Activated CD4-positive, alpha-beta T cell treated with anti-CD3 and anti-CD28 coated beads for 36 hours (primary cell): Measurements from ENCODE around the gene AGK. TPM values are rescaled to one million over a fixed set of nuclear protein-coding genes. Genes with fewer than 3 reads are reported as not detected.
"Not testable (repeated sequence)": the region's sequence is repeated elsewhere in the genome, so short reads cannot be mapped to it uniquely, and the experiment has no call there.

Experiments used
- ATAC-seq: fragments of 200-7000 bp; cut with Tn5 transposase; one replicate; pipeline ENCODE4 v1.10.0; 2021; ENCODE audit warnings: mild to moderate bottlenecking, moderate library complexity
- CTCF ChIA-PET: fragments of 350-600 bp; sonication (Branson Sonifier 250); formaldehyde crosslinking; loops from one replicate; lab custom pipeline; 2021; ENCODE audit warnings: antibody characterized with exemption; lab: Charles Lee
- POLR2A ChIA-PET: fragments of 350-600 bp; sonication (Branson Sonifier 250); formaldehyde crosslinking; loops from one replicate; lab custom pipeline; 2021; ENCODE audit warnings: antibody characterized with exemption, inconsistent platforms; lab: Charles Lee
- DNase-seq: peaks from one replicate; pipeline ENCODE4 v3.0.0-alpha.2; 2020
- H3K27ac Mint-ChIP-seq: one replicate; pipeline ENCODE4 v1.8.0; 2021; ENCODE audit warnings: mixed read lengths
- H3K27me3 Mint-ChIP-seq: one replicate; pipeline ENCODE4 v1.8.0; 2021; ENCODE audit warnings: mixed read lengths
- H3K36me3 Mint-ChIP-seq: one replicate; pipeline ENCODE4 v1.8.0; 2021; ENCODE audit warnings: low read depth, mixed read lengths
- H3K4me1 Mint-ChIP-seq: one replicate; pipeline ENCODE4 v1.8.0; 2021; ENCODE audit warnings: mixed read lengths
- H3K4me3 Mint-ChIP-seq: one replicate; pipeline ENCODE4 v1.8.0; 2021; ENCODE audit warnings: mild to moderate bottlenecking, moderate library complexity, mixed read lengths
- H3K9me3 Mint-ChIP-seq: one replicate; pipeline ENCODE4 v1.8.0; 2021; ENCODE audit warnings: low read depth, mixed read lengths
- intact Hi-C, 2 experiments: fragments of 100-400 bp; cut with DNase I in 1 of 2; cut with micrococcal nuclease in 1 of 2; formaldehyde crosslinking; loops; one replicate each; pipeline versions ENCODE4 v1.14.2 to v1.15.1; 2022 to 2024; cut with DNase I, micrococcal nuclease
- total RNA-seq, 2 experiments: library from RNA; stranded (reverse); gene quantifications; one replicate each; pipeline ENCODE4 v1.2.3, GENCODE V29; 2021

AGK gene
- total RNA-seq, 2 experiments from 2014 or later: 49.7 to 52.9 TPM

DNA sequence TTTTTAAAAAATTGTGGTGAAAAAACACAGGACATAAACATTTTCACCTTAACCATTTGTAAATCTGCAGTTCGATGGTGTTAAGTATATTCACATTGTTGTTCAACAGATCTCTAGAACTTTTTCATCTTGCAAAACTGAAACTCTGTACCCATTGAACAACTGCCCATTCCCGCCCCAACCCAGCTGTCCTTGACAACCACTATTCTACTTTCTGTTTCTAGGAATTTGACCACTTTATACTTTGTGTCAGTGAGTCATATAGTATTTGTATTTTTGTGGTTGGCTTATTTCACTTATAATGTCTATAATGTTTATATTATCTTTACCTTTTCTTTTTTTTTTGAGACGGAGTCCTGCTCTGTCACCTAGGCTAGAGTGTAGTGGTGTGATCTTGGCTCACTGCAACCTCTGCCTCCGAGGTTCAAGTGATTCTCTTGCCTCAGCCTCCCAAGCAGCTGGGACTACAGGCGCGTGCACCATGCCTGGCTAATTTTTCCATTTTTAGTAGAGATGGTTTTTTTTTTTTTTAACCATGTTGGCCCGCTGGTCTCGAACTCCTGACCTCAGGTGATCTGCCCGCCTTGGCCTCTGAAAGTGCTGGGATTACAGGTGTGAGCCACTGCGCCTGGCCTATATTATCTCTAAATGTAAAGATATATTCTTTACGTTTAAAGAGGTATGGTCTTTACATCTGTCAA lies 6.8 kb downstream of the AGK start:
- DNase-seq (peak; percentile 40), ATAC-seq (peak; percentile 16)
- intact Hi-C loops: loop anchor here (1.0 to 10.0 kb wide), 6 partner anchors 9 to 1493 kb away; partner anchors contain the start of genes BRAF (in 1 of the 2), PARP12 (in 1 of the 2), SLC37A3 (in 1 of the 2) and SSBP1 (in 1 of the 2)
- H3K4me1 Mint-ChIP-seq: peaks cover 64% of the 10 kb centered on the region
- not testable (repeated sequence) for H3K9me3 Mint-ChIP-seq, H3K27me3 Mint-ChIP-seq, H3K4me3 Mint-ChIP-seq
- H3K36me3 Mint-ChIP-seq: peaks cover 80% of the 10 kb centered on the region
- ChIA-PET POLR2A (interaction anchor here (0.6 to 1.1 kb wide), 4 partner anchors 28 to 1081 kb away, joined by 3 to 6 read pairs (median 4); partner anchors contain the start of gene MRPS33), CTCF (interaction anchor here (0.7 to 1.0 kb wide), 2 partner anchors 9 to 100 kb away, joined by 3 to 4 read pairs; no protein-coding TSS in a partner anchor)
- peak overlapping the region; percentile 65 for H3K27ac Mint-ChIP-seq

DNA sequence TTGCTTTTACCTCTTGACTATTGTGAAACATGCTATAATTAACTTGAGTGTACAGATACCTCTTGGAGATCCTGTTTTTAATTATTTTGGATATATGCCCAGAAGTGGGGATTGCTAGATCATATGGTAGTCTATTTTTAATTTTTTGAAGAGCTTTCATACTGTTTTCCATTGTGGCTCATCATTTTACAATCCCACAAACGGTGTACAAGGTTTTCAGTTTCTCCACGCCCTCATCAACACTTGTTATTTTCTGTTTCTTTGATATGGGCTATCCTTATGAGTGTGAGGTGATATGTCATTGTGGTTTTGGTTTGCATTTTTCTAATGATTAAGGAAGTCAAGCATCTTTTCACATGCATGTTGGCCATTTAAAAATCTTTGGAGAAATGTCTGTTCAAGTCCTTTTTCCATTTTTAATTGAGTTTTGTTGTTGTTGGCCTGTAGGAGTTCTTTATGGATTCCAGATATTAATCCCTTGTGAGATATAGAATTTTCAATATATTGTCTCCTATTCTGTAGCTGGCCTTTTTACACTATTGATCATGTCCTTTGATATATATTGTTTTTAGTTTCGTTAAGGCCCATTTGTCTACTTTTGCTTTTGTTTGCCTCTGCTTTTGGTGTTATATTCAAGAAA lies 7.5 kb downstream of the AGK start:
- no peak overlapping the region for H3K4me3 Mint-ChIP-seq
- peak; percentile 94 for ATAC-seq
- no peaks in the 10 kb centered on the region for H3K27me3 Mint-ChIP-seq

DNA sequence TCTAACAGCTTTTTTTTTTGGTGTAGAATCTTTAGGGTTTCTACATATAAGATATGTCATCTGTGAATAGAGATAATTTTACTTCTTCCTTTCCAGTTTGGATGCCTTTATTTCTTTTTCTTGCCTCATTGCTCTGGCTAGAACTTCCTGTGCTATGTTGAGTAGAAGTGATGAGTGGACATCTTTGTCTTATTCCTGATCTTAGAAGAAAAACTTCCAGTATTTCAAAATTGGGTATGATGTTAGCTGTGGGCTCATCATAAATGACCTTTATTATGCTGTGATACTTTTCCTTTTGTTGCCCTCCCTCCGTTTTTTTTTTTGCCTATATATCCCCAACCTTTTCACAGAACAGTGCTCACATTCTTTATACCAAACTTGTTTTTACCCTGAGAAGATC lies 8.8 kb downstream of the AGK start:
- peaks cover 88% of the 10 kb centered on the region for H3K36me3 Mint-ChIP-seq
- no peak for ATAC-seq

More for the DNA sequence above, 7.5 kb downstream of the AGK start:
- Mint-ChIP-seq H3K9me3 (peaks cover 4% of the 10 kb centered on the region), H3K36me3 (peaks cover 81% of the 10 kb centered on the region), H3K4me1 (peaks cover 64% of the 10 kb centered on the region), H3K27ac (peak overlapping the region; percentile 65)
- intact Hi-C loops: loop anchor here (1.0 to 10.0 kb wide), 6 partner anchors 9 to 1494 kb away; partner anchors contain the start of genes BRAF (in 1 of the 2), PARP12 (in 1 of the 2), SLC37A3 (in 1 of the 2) and SSBP1 (in 1 of the 2)
- no peak for DNase-seq
- ChIA-PET POLR2A (interaction anchor here (0.6 to 1.1 kb wide), 3 partner anchors 27 to 1082 kb away, joined by 3 to 5 read pairs (median 3); partner anchors contain the start of gene MRPS33), CTCF (interaction anchor here (0.7 to 1.1 kb wide), 3 partner anchors 8 to 11 kb away, joined by 3 read pairs; no protein-coding TSS in a partner anchor)

DNA sequence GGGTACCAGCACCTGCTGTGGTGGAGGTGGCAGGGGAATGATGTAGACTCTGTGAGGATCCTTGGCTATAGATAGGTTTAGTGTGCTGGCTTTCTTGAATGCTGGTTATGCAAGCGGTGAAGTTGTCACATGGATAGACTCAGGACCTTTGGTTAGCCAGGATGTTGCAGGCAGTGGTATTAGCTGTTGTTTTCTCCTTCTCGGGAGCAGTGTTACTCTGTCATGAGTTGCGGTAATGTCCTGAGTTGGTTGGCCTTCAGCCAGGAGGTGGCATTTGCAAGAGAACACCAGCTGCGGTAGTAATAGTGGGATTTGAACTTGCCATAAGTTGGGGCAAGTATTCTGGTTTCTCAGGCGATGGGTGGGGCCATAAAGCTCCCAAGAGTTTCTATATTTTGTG lies 10.8 kb downstream of the AGK start:
- DNase-seq (no peak), ATAC-seq (no peak)
- Mint-ChIP-seq H3K27ac (no peak overlapping the region), H3K36me3 (peaks cover 90% of the 10 kb centered on the region), H3K4me3 (no peak overlapping the region), H3K9me3 (peaks cover 4% of the 10 kb centered on the region), H3K27me3 (no peaks in the 10 kb centered on the region), H3K4me1 (peaks cover 78% of the 10 kb centered on the region)
- ChIA-PET POLR2A (no interaction called here), CTCF (no interaction called here)
- intact Hi-C loops: no loop called here

More for the DNA sequence above, 8.8 kb downstream of the AGK start:
- Mint-ChIP-seq H3K27ac (no peak overlapping the region), H3K27me3 (no peaks in the 10 kb centered on the region), H3K9me3 (peaks cover 4% of the 10 kb centered on the region), H3K4me1 (peaks cover 74% of the 10 kb centered on the region), H3K4me3 (no peak overlapping the region)
- intact Hi-C loops: loop anchor here (2.0 to 10.0 kb wide), 4 partner anchors 179 to 1495 kb away; partner anchors contain the start of genes BRAF (in 1 of the 2), PARP12 (in 1 of the 2), SLC37A3 (in 1 of the 2) and SSBP1 (in 1 of the 2)
- no peak for DNase-seq
- CTCF ChIA-PET: interaction anchor here (1.7 kb wide), 1 partner anchor 178 kb away, joined by 5 read pairs; the partner anchor contains the start of gene SSBP1
- POLR2A ChIA-PET: no interaction called here

DNA sequence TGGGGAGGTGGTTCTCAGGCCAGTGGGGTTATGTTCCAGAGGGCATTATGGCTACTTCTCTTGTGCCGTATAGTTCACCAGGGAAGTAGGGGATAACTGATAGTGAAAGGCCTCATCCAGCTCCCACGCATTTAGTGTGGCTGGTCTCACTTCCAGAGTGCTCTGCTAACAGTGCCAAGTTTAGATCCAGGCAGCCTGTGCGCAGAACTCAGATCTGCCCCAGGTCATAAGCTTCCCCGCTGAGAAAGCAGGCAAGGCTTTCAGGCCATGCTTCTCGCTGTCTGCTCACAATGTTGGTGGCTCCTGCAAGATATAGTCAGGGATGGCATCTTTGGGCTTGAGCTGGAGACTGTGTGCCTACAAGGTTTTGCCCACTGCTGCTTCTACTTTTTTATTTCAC lies 11.3 kb downstream of the AGK start:
- H3K9me3 Mint-ChIP-seq: peaks cover 4% of the 10 kb centered on the region
- no peak for ATAC-seq
- ChIA-PET POLR2A (no interaction called here), CTCF (interaction anchor here (0.5 kb wide), 1 partner anchor 280 kb away, joined by 3 read pairs; no protein-coding TSS in a partner anchor)
- H3K4me1 Mint-ChIP-seq: peaks cover 73% of the 10 kb centered on the region
- H3K27me3 Mint-ChIP-seq: no peaks in the 10 kb centered on the region
- intact Hi-C loops: no loop called here
- H3K27ac Mint-ChIP-seq: no peak overlapping the region
- peaks cover 88% of the 10 kb centered on the region for H3K36me3 Mint-ChIP-seq
- DNase-seq: no peak
- no peak overlapping the region for H3K4me3 Mint-ChIP-seq

DNA sequence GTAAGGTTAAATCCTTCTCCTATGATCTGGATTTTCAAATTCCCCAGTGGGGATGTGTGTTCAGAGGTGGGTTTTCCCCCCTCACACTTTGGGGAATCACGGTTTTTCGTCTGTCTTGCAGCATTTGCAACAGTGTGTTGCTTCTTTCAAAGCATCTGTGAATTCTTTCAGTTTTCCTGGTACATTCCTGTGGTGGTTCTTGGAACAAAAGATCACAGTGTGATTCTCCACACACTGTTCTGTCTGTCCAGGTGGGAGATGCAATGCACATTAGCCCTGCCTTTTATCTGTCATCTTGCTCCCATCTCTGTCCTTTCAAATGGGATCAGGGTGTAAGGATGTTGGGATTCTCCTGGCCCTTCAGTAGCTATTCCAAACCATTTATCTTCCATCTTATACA lies 11.8 kb downstream of the AGK start:
- DNase-seq (no peak), ATAC-seq (no peak)
- no peak overlapping the region for H3K4me3 Mint-ChIP-seq
- H3K9me3 Mint-ChIP-seq: peaks cover 4% of the 10 kb centered on the region
- H3K36me3 Mint-ChIP-seq: peaks cover 88% of the 10 kb centered on the region
- POLR2A ChIA-PET: no interaction called here
- intact Hi-C loops: no loop called here
- no peaks in the 10 kb centered on the region for H3K27me3 Mint-ChIP-seq
- H3K27ac Mint-ChIP-seq: no peak overlapping the region
- CTCF ChIA-PET: interaction anchor here (0.5 kb wide), 1 partner anchor 280 kb away, joined by 3 read pairs; no protein-coding TSS in a partner anchor
- H3K4me1 Mint-ChIP-seq: peaks cover 69% of the 10 kb centered on the region

DNA sequence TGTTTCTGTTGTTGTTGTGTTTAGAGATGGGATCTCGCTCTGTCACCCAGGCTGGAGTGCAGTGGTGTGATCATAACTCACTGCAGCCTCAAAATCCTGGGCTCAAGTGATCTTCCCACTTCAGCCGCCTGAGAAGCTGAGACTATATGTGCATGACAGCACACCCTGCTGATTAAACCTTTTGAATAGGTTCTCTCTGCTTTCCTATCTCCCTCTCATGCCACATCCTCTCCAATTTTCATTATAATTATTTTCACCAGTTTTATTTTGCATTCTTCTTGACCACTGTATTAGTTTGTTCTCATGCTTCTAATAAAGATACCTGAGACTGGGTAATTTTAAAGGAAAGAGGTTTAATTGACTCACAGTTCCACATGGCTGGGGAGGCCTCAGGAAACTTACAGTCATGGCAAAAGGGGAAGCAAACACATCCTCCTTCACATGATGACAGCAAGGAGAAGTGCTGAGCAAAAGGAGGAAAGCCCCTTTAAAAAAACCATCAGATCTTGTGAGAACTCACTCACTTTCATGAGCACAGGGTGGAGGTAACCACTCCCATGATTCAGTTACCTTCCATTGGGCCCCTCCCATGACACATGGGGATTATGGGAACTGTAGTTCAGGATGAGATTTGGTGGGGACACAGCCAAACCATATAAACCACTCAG lies 12.9 kb downstream of the AGK start:
- H3K36me3 Mint-ChIP-seq: peaks cover 84% of the 10 kb centered on the region
- H3K27ac Mint-ChIP-seq: peak overlapping the region; percentile 73
- ATAC-seq: peak; percentile 97
- peak; percentile 64 for DNase-seq
- H3K27me3 Mint-ChIP-seq: no peaks in the 10 kb centered on the region
- peaks cover 4% of the 10 kb centered on the region for H3K9me3 Mint-ChIP-seq
- H3K4me1 Mint-ChIP-seq: peaks cover 58% of the 10 kb centered on the region
- POLR2A ChIA-PET: no interaction called here
- H3K4me3 Mint-ChIP-seq: no peak overlapping the region
- CTCF ChIA-PET: no interaction called here
- intact Hi-C loops: loop anchor here (1.0 to 2.0 kb wide), 3 partner anchors 13 to 22 kb away; partner anchors contain the start of gene AGK (in 1 of the 2)

DNA sequence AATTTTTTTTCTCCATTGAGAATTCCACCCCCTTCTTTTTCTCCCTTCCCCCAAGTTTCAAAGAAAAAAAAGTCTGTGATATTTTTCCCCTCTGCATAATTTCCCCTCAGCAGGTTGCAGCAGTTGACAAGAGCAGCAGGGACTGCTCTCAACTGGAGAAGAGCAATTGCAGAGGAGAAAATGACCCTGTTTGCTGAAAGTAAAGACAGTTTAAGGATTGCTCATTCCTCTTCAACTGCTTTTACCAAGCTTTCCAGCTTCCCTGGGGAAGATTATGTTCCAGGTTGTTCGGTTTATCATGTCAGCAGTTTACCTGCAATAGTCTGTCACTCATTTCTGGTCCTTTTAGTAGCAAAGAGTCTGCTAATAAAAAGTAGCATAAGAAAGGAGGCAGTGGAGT lies 16.2 kb downstream of the AGK start:
- intact Hi-C loops: no loop called here
- ChIA-PET CTCF (interaction anchor here (0.5 kb wide), 1 partner anchor 9 kb away, joined by 3 read pairs; no protein-coding TSS in a partner anchor), POLR2A (no interaction called here)
- no peaks in the 10 kb centered on the region for H3K27me3 Mint-ChIP-seq
- ATAC-seq: no peak
- DNase-seq: no peak
- peaks cover 75% of the 10 kb centered on the region for H3K36me3 Mint-ChIP-seq
- H3K9me3 Mint-ChIP-seq: no peaks in the 10 kb centered on the region
- H3K4me3 Mint-ChIP-seq: no peak overlapping the region
- H3K4me1 Mint-ChIP-seq: peaks cover 54% of the 10 kb centered on the region
- no peak overlapping the region for H3K27ac Mint-ChIP-seq

DNA sequence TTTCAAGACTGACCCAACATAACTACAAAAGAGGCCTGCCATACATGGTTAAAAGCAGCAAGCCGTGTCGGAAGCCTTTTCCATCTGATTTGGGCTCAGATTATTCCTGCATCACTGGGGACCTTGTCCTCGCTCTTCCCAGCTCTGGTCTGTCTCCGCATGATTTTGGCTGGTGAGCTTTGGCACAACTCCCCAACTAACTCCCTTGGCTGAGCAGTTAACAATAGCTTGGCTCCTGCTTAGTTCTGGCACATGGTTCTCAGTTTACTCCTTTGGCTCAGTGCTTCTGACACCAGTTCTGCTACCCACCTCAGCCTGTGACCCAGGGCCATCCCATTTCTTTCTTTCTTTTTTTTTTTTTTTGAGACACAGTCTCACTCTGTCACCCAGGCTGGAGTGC lies 17.0 kb downstream of the AGK start:
- peaks cover 52% of the 10 kb centered on the region for H3K4me1 Mint-ChIP-seq
- H3K27me3 Mint-ChIP-seq: no peaks in the 10 kb centered on the region
- H3K27ac Mint-ChIP-seq: no peak overlapping the region

DNA sequence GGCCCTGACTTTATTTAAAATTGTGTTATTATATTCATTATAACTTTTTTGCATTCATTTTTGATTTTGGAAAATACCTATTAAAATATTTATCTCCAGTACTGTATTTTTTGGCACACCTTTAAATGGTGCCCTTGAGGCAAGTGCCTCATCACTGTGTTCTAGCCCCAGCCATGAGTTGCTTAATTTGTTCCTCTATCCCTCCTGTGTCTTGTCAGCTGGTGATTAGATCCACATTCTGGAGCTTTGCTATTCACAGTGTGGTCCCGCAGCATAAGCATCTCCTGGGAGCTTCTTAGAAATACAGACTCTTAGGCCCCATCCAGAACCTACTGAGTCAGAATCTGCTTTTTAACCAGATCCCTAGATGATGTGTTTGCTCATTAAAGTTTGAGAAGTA lies 19.8 kb downstream of the AGK start:
- DNase-seq (no peak), ATAC-seq (no peak)
- H3K4me3 Mint-ChIP-seq: no peak overlapping the region
- no peak overlapping the region for H3K27ac Mint-ChIP-seq
- H3K27me3 Mint-ChIP-seq: no peaks in the 10 kb centered on the region
- ChIA-PET POLR2A (no interaction called here), CTCF (interaction anchor here (0.6 kb wide), 2 partner anchors 24 to 72 kb away, joined by 3 read pairs; no protein-coding TSS in a partner anchor)
- peaks cover 28% of the 10 kb centered on the region for H3K4me1 Mint-ChIP-seq
- peaks cover 15% of the 10 kb centered on the region for H3K9me3 Mint-ChIP-seq
- H3K36me3 Mint-ChIP-seq: peaks cover 74% of the 10 kb centered on the region
- intact Hi-C loops: no loop called here

More for the DNA sequence above, 17.0 kb downstream of the AGK start:
- Mint-ChIP-seq H3K36me3 (peaks cover 74% of the 10 kb centered on the region), H3K9me3 (no peaks in the 10 kb centered on the region), H3K4me3 (no peak overlapping the region)
- DNase-seq (no peak), ATAC-seq (no peak)
- intact Hi-C loops: no loop called here
- CTCF ChIA-PET: interaction anchor here (0.7 kb wide), 1 partner anchor 35 kb away, joined by 3 read pairs; no protein-coding TSS in a partner anchor
- POLR2A ChIA-PET: interaction anchor here (0.8 kb wide), 1 partner anchor 16 kb away, joined by 3 read pairs; no protein-coding TSS in a partner anchor
